GM06990 (cell line): ENCODE data around the gene SLFN12L.

Experiments
- DNase-seq: peaks from one replicate; pipeline ENCODE4 v3.0.0-alpha.2; 2011; ENCODE audit not compliant: insufficient read length; ENCODE audit errors: extremely low read depth
- H3K27me3 ChIP-seq: replicated peaks from 2 replicates; pipeline ENCODE4 v1.6.0; 2011; ENCODE audit warnings: low read length; ENCODE audit not compliant: control insufficient read depth, insufficient read depth
- H3K36me3 ChIP-seq: 2 replicates; pipeline ENCODE4 v1.5.1; 2011; ENCODE audit warnings: low read length; ENCODE audit not compliant: control insufficient read depth, insufficient read depth
- H3K4me3 ChIP-seq: replicated peaks from 2 replicates; pipeline ENCODE4 v1.5.1; 2011; ENCODE audit warnings: low read depth, mild to moderate bottlenecking, control low read depth, low read length
- TF ChIP-seq, protein P1 (sequence below): IDR thresholded peaks from 2 replicates; pipeline ENCODE4 v1.5.1; 2011; ENCODE audit warnings: low read length, control low read depth, mild to moderate bottlenecking, inconsistent platforms; ENCODE audit not compliant: insufficient read depth, poor library complexity, severe bottlenecking

The SLFN12L gene

DNA sequence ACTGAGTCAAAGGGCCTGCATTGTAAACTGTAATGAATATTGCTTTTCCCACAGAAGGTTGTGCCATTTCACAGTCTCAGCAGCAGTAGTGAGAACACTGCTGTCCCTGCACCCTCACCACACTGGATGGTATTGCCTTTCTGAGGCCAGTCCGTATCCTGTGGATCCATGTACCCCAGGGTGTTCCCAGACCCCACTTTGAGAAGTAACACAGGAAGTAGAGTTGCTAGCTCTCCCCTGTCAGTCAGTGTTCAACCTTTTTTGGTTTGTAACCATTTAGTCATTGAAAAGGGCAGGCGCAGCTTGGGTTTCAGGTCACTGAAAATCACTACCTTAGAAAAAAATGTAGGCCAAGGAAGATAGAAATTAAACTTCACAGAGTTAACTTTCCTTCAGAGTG, 37.9 kb downstream of the SLFN12L start:
- DNase-seq: no peak
- Histone ChIP-seq H3K27me3 (no peaks in the 10 kb centered on the region), H3K36me3 (no peaks in the 10 kb centered on the region), H3K4me3 (no peak overlapping the region)
- TF ChIP-seq, protein P1, sequence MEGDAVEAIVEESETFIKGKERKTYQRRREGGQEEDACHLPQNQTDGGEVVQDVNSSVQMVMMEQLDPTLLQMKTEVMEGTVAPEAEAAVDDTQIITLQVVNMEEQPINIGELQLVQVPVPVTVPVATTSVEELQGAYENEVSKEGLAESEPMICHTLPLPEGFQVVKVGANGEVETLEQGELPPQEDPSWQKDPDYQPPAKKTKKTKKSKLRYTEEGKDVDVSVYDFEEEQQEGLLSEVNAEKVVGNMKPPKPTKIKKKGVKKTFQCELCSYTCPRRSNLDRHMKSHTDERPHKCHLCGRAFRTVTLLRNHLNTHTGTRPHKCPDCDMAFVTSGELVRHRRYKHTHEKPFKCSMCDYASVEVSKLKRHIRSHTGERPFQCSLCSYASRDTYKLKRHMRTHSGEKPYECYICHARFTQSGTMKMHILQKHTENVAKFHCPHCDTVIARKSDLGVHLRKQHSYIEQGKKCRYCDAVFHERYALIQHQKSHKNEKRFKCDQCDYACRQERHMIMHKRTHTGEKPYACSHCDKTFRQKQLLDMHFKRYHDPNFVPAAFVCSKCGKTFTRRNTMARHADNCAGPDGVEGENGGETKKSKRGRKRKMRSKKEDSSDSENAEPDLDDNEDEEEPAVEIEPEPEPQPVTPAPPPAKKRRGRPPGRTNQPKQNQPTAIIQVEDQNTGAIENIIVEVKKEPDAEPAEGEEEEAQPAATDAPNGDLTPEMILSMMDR: no peak

DNA sequence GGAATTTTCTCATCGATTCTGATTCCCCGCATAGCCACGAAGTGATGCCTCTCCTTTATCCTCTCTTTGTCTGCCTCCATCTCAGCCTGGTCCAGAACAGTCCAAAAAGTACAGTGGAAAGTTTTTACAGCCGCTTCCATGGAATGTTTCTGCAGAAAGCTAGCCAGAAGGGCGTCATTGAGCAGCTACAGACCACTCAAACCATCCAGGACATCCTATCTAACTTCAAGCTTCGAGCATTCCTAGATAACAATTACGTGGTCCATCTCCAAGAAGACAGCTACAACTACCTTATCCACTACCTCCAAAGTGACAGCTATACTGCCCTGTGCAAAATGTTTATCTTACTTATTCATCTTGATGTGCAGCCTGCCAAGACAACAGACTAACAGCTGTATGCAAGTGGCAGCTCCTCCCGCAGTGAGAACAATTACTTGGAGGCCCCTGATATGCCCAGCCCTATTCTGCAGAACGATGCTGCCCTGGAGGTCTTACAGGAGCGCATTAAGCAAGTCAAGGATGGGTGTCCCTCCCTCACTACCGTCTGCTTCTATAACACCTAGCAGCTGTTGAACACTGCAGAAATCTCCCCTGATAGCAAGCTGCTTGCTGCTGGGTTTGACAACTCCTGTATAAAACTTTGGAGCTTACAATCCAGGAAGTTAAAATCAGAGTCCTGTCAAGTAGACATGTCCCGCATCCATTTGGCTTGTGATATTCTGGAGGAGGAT, 38.9 kb downstream of the SLFN12L start:
- TF ChIP-seq, protein P1: no peak
- H3K36me3 ChIP-seq: no peaks in the 10 kb centered on the region

DNA sequence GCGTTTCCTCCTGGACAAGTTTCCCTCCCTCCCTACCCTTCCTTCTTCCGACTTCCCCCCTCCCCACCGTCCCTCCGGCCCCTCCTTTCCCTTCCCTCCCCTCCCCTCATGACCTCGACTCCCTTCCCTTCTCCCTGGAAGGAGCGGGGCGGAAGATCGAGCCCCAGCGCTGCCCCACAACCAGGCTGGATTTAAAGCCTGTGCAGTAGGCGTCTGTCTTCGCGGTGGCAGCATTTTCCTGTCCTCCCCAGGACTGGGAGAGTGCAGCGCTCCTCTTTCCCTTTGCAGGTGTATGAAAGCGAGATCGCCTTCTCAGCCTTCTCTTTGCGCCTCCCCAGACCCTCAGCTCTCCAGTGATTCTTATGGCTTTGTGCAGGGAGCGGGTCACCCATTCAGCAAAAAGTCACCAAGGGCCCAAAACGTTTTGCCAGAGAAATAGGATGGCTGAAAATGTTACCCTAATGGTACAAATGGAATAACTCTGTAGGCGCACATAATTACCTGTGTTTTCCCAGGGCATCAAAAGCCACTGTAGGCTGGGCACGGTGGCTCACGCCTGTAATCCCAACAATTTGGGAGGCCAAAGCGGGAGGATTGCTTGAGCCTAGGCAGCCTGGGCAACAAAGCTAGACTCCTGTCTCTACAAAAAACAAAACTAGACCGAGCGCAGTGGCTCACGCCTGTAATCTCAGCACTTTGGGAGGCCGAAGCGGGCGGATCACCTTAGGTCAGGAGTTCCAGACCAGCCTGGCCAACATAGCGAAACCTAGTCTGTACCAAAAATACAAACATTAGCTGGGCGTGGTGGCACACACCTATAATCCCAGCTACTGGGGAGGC, 40.8 kb downstream of the SLFN12L start:
- DNase-seq: no peak
- no peak overlapping the region for H3K4me3 ChIP-seq
- no peaks in the 10 kb centered on the region for H3K27me3 ChIP-seq
- TF ChIP-seq, protein P1: no peak
- no peaks in the 10 kb centered on the region for H3K36me3 ChIP-seq

More for the DNA sequence above, 38.9 kb downstream of the SLFN12L start:
- Histone ChIP-seq H3K4me3 (no peak overlapping the region), H3K27me3 (no peaks in the 10 kb centered on the region)
- no peak for DNase-seq

DNA sequence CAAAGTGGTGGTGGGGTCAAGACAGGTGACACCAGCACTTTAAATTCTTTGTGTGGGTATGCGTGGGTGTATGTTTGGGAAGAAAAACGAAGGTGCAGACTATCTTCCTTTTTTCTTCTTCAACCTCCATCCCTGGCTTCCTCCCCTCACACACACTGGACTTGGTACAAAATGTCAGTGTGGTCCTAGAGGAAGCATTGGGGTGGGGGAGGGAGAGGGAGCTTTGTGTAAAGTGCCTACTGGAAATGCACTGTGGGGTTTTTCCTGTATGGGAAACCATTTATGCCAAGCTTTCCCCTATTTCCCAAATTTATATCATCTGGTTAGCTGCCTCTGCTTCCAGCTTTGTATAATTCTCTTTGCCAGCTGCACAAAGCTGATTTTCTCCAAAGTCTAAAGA, 44.4 kb downstream of the SLFN12L start:
- TF ChIP-seq, protein P1: no peak
- H3K4me3 ChIP-seq: no peak overlapping the region
- DNase-seq: no peak
- no peaks in the 10 kb centered on the region for H3K36me3 ChIP-seq
- H3K27me3 ChIP-seq: no peaks in the 10 kb centered on the region

DNA sequence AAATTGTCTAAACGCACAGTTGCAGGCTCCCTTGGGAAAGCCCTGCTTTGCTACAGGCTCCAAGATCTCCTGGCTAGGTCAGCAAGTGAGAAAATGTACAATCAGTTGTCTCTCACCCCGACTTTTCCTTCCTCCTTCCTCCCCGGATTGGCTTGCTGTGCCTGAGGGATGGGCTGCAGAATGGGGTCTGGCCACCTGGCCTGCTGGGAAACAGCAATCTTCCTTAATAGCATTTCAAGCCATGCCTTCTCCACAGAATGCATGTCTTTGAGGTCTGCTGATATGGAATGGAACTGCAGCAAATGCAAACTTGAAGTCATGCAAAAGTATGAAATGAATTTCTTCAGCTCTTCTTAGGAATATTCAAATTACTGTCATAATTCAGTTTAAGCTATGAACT, 46.1 kb downstream of the SLFN12L start:
- H3K36me3 ChIP-seq: no peaks in the 10 kb centered on the region
- H3K27me3 ChIP-seq: no peaks in the 10 kb centered on the region
- DNase-seq: no peak
- H3K4me3 ChIP-seq: no peak overlapping the region
- TF ChIP-seq, protein P1: no peak
